BLaER1 treated with 17β-estradiol and CSF1 and Interleukin-3, amounts not matched to agents 10 nM and 100 nM (cell line): ENCODE data around the gene NR1H2.
A peak's percentile ranks its signal among the peaks of the same experiment; 100 is the strongest.

ENCODE experiments used
- H3K27ac ChIP-seq, 11 experiments: shearing (Covaris generic); formaldehyde crosslinking; 2 replicates each; pipeline ENCODE4 v1.8.1; 2022
- H3K27me3 ChIP-seq, 11 experiments: shearing (Covaris generic); formaldehyde crosslinking; 2 replicates each; pipeline ENCODE4 v1.8.1; 2022
- H3K36me3 ChIP-seq, 11 experiments: shearing (Covaris generic); formaldehyde crosslinking; 2 replicates each; pipeline ENCODE4 v1.8.1; 2022
- H3K4me1 ChIP-seq, 10 experiments: shearing (Covaris generic); formaldehyde crosslinking; 2 replicates each; pipeline ENCODE4 v1.8.1; 2022
- H3K4me2 ChIP-seq, 11 experiments: shearing (Covaris generic); formaldehyde crosslinking; 2 replicates each; pipeline ENCODE4 v1.8.1; 2022
- H3K4me3 ChIP-seq, 10 experiments: shearing (Covaris generic); formaldehyde crosslinking; 2 replicates each; pipeline ENCODE4 v1.8.1; 2022
- H3K9ac ChIP-seq, 11 experiments: shearing (Covaris generic); formaldehyde crosslinking; 2 replicates each; pipeline ENCODE4 v1.8.1; 2022
- H3K9me3 ChIP-seq, 11 experiments: shearing (Covaris generic); formaldehyde crosslinking; replicated peaks in 1 of 11; 2 replicates each; pipeline ENCODE4 v1.8.1; 2022
- H4K20me1 ChIP-seq, 11 experiments: shearing (Covaris generic); formaldehyde crosslinking; 2 replicates each; pipeline ENCODE4 v1.8.1; 2022
- Cebpa-rat ChIP-seq, 11 experiments: shearing (Covaris generic); IDR thresholded peaks; 2 replicates each; pipeline ENCODE4 v1.8.1; 2022

The NR1H2 gene

DNA sequence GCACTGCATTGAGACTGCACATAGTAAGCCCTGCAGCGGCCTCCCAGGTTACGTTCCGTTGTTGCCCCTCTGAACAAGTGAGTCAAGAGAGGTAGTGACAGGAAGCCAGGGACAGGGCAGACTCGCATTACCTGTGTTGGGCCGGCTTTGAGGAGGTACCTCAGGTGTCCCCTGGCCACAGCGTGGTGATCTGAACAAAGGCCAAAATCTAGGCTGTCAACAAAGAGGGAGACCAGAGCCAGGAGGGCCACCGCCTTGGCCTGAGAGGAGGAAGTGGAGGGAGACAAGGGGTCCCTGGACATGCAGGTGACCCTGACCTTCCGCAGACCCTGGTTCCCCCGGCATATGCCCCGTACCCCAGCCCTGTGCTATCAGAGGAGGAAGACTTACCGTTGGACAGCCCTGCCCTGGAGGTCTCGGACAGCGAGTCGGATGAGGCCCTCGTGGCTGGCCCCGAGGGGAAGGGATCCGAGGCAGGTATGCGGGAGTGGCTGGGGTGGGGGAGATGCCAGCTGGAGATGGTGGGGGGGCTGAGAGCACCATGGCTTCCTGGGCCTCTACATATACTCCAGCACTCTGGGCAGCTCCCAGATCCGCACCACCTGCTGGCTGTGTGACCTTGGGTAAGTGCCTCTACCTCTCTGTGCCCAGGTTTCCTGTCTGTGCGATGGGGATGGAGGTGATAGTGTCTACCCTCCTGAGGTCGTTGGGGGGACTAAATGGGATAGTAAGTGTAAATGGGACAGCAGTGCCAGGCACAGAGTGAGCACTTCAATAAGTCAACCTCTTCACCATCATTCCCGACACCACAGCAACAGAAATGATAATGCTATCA is 47.2 kb downstream of the NR1H2 start:
- Histone ChIP-seq H3K36me3 (peaks cover 0 to 60% (median 20%) of the 10 kb centered on the region in 11 experiments; a peak in 17 of 22 replicates), H3K4me3 (no peak overlapping the region), H3K4me1 (peaks cover 20 to 57% (median 42%) of the 10 kb centered on the region in 10 experiments), H3K4me2 (no peak overlapping the region), H3K9ac (no peak overlapping the region; a peak in 1 of 22 replicates), H4K20me1 (peaks cover 0 to 19% (median 7%) of the 10 kb centered on the region in 11 experiments; a peak in 9 of 22 replicates), H3K27me3 (peaks cover 0 to 7% (median 0%) of the 10 kb centered on the region in 11 experiments; a peak in 1 of 22 replicates), H3K27ac (no peak overlapping the region), H3K9me3 (peaks cover 0 to 4% (median 0%) of the 10 kb centered on the region in 11 experiments; a peak in 1 of 22 replicates)
- no peak for TF ChIP-seq Cebpa-rat (IDR thresholded peaks at IDR 0.05)

DNA sequence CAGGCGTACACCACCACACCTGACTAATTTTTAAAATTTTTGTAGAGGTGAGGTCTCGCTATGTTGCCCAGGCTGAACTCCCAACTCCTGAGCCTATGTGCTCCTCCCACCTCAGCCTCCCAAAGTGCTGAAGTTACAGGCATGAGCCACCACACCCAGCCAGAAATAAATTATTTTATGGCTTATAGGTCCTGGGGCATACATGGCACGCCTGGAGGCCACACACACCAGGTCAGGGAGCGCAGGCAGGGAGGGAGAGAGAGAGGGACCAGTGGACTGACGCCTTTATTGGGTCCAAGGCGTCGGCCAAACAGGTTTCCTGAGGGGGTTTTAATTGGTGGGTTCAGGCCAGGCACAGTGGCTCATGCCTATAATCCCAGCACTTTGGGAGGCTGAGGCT is 49.3 kb downstream of the NR1H2 start:
- H3K36me3 ChIP-seq, result peaks cover 0 to 67% (median 20%) of the 10 kb centered on the region in 11 experiments; a peak in 17 of 22 replicates
- no peak overlapping the region for H3K27ac ChIP-seq
- no peak for TF ChIP-seq Cebpa-rat (IDR thresholded peaks at IDR 0.05)
- no peak overlapping the region for H3K9ac ChIP-seq
- H3K4me2 ChIP-seq, result no peak overlapping the region
- H3K4me1 ChIP-seq, result peaks cover 11 to 57% (median 40%) of the 10 kb centered on the region in 10 experiments
- H3K27me3 ChIP-seq, result no peaks in the 10 kb centered on the region
- no peak overlapping the region for H3K4me3 ChIP-seq
- peaks cover 0 to 19% (median 7%) of the 10 kb centered on the region in 11 experiments; a peak in 9 of 22 replicates for H4K20me1 ChIP-seq
- peaks cover 0 to 4% (median 0%) of the 10 kb centered on the region in 11 experiments; a peak in 1 of 22 replicates for H3K9me3 ChIP-seq

DNA sequence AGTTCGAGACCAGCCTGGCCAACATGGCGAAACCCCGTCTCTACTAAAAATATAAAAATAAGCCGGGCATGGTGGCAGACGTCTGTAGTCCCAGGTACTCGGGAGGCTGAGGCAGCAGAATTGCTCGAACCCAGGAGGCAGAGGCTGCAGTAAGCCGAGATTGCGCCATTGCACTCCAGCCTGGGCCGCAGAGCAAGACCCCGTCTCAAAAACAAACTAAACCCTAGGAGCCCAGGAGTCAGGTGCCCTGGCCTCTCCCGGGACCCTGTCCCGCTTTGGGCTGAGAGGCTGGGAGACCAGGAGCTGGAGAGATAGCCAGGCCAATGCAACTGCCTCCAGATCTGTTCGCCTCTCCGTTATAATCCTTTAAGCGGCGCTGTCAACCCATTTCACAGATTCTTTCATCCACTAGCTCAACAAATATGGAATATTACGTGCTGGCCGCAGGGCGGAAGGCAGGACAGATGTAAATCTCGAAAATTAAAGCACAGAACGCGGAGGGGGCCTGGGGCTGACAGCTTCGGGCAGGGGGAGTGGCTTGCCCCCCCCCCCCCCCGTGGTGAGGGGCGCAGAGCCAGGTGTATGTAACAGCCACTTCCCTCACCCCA is 51.2 kb downstream of the NR1H2 start:
- Histone ChIP-seq H3K9me3 (no peaks in the 10 kb centered on the region), H4K20me1 (peaks cover 0 to 12% (median 3%) of the 10 kb centered on the region in 11 experiments; a peak in 7 of 22 replicates), H3K27ac (peak overlapping the region in 7 of 11 experiments; percentile 37 to 71 (median 65); a peak in 13 of 22 replicates), H3K4me3 (peak overlapping the region in 9 of 10 experiments; percentile 3 to 60 (median 43); a peak in 14 of 20 replicates), H3K4me1 (peaks cover 20 to 51% (median 46%) of the 10 kb centered on the region in 10 experiments), H3K4me2 (peak overlapping the region; percentile 79 to 99 (median 92)), H3K9ac (peak overlapping the region; percentile 36 to 80 (median 53); a peak in 17 of 22 replicates), H3K36me3 (peaks cover 0 to 56% (median 18%) of the 10 kb centered on the region in 11 experiments; a peak in 17 of 22 replicates), H3K27me3 (peaks cover 0 to under 1% (median 0%) of the 10 kb centered on the region in 11 experiments; a peak in 1 of 22 replicates)
- TF ChIP-seq Cebpa-rat (IDR thresholded peaks at IDR 0.05), result no peak

DNA sequence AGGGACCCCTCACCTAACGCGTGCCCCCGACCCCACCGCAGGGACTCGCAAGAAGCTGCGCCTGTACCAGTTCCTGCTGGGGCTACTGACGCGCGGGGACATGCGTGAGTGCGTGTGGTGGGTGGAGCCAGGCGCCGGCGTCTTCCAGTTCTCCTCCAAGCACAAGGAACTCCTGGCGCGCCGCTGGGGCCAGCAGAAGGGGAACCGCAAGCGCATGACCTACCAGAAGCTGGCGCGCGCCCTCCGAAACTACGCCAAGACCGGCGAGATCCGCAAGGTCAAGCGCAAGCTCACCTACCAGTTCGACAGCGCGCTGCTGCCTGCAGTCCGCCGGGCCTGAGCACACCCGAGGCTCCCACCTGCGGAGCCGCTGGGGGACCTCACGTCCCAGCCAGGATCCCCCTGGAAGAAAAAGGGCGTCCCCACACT is 51.8 kb downstream of the NR1H2 start:
- Histone ChIP-seq H3K9ac (peak overlapping the region; percentile 36 to 80 (median 53); a peak in 21 of 22 replicates), H3K9me3 (no peaks in the 10 kb centered on the region), H3K27ac (peak overlapping the region in 10 of 11 experiments; percentile 25 to 88 (median 60); a peak in 18 of 22 replicates), H3K36me3 (peaks cover 0 to 50% (median 12%) of the 10 kb centered on the region in 11 experiments; a peak in 16 of 22 replicates), H3K4me3 (peak overlapping the region in 9 of 10 experiments; percentile 3 to 60 (median 43); a peak in 15 of 20 replicates), H3K4me2 (peak overlapping the region; percentile 79 to 99 (median 92)), H3K4me1 (peaks cover 26 to 53% (median 51%) of the 10 kb centered on the region in 10 experiments), H4K20me1 (peaks cover 0 to 6% (median 5%) of the 10 kb centered on the region in 11 experiments; a peak in 4 of 22 replicates), H3K27me3 (peaks cover 0 to 7% (median 0%) of the 10 kb centered on the region in 11 experiments; a peak in 2 of 22 replicates)
- TF ChIP-seq Cebpa-rat (IDR thresholded peaks at IDR 0.05), result no peak

DNA sequence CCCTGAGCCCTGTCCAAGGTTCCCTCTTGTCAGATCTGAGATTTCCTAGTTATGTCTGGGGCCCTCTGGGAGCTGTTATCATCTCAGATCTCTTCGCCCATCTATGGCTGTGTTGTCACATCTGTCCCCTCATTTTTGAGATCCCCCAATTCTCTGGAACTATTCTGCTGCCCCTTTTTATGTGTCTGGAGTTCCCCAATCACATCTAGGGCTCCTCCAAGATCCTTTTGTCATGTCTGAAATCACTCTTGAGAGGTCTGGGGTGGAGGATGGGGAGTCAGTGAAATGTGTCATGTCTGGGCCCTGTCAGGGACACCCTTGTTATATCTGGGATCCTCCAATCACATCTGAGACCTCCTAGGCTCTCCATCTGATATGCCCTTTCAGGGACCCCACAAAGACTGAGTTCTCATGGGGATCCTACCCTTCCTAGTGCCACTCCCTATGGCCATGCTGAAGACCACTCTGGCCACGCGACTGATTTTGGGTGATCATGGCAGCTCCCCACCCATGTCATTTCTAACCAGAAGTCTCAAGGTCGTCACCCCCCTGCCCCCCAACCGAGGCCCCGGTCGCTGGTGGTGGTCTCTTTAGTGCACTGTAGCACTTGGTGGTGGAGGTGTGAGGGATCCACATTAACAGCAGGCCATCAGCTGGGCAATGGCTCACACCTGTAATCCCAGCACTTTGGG is 52.7 kb downstream of the NR1H2 start:
- Histone ChIP-seq H3K4me1 (peaks cover 35 to 62% (median 61%) of the 10 kb centered on the region in 10 experiments), H3K27ac (peak overlapping the region in 7 of 11 experiments; percentile 51 to 88 (median 60); a peak in 9 of 22 replicates), H3K27me3 (peaks cover 0 to 16% (median 0%) of the 10 kb centered on the region in 11 experiments; a peak in 3 of 22 replicates), H3K4me2 (peak overlapping the region; percentile 79 to 99 (median 92)), H3K36me3 (peaks cover 0 to 41% (median 4%) of the 10 kb centered on the region in 11 experiments; a peak in 13 of 22 replicates), H4K20me1 (peaks cover 0 to 8% (median 0%) of the 10 kb centered on the region in 11 experiments; a peak in 2 of 22 replicates), H3K4me3 (peak overlapping the region in 1 of 10 experiments; percentile 34; a peak in 1 of 20 replicates), H3K9me3 (no peaks in the 10 kb centered on the region), H3K9ac (peak overlapping the region in 9 of 11 experiments; percentile 36 to 80 (median 53); a peak in 8 of 22 replicates)
- TF ChIP-seq Cebpa-rat (IDR thresholded peaks at IDR 0.05), result no peak

DNA sequence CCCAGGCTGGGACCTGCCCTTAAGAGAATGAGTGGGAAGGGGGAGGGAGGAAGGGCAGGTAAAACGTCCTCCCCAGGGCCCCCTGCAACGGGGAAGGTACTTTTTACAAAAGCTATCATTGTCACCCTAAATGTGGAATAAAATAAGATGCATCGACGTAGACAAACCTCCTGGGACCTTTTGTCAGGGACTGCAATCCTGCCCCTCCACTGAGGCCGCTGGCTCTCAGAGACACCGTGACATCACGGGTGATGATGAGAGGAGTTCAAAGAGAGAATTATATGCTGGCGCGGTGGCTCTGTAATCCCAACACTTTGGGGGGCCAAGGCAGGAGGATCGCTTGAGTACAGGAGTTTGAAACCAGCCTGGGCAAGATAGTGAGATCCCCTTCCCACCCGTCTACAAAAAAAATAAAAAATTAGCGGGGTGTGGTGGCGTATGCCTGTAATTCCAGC is 54.7 kb downstream of the NR1H2 start:
- peak overlapping the region; percentile 43 to 89 (median 82); a peak in 21 of 22 replicates for H3K27ac ChIP-seq
- H3K36me3 ChIP-seq, result peaks cover 0 to 21% (median 0%) of the 10 kb centered on the region in 11 experiments; a peak in 2 of 22 replicates
- H3K27me3 ChIP-seq, result peaks cover 0 to 23% (median 0%) of the 10 kb centered on the region in 11 experiments; a peak in 3 of 22 replicates
- H3K4me3 ChIP-seq, result peak overlapping the region; percentile 45 to 77 (median 66)
- H3K4me1 ChIP-seq, result peaks cover 53 to 82% (median 80%) of the 10 kb centered on the region in 10 experiments
- peak overlapping the region; percentile 79 to 99 (median 92) for H3K4me2 ChIP-seq
- peaks cover 0 to 8% (median 0%) of the 10 kb centered on the region in 11 experiments; a peak in 2 of 22 replicates for H4K20me1 ChIP-seq
- H3K9ac ChIP-seq, result peak overlapping the region; percentile 44 to 92 (median 82)
- no peak for TF ChIP-seq Cebpa-rat (IDR thresholded peaks at IDR 0.05)
- no peaks in the 10 kb centered on the region for H3K9me3 ChIP-seq

DNA sequence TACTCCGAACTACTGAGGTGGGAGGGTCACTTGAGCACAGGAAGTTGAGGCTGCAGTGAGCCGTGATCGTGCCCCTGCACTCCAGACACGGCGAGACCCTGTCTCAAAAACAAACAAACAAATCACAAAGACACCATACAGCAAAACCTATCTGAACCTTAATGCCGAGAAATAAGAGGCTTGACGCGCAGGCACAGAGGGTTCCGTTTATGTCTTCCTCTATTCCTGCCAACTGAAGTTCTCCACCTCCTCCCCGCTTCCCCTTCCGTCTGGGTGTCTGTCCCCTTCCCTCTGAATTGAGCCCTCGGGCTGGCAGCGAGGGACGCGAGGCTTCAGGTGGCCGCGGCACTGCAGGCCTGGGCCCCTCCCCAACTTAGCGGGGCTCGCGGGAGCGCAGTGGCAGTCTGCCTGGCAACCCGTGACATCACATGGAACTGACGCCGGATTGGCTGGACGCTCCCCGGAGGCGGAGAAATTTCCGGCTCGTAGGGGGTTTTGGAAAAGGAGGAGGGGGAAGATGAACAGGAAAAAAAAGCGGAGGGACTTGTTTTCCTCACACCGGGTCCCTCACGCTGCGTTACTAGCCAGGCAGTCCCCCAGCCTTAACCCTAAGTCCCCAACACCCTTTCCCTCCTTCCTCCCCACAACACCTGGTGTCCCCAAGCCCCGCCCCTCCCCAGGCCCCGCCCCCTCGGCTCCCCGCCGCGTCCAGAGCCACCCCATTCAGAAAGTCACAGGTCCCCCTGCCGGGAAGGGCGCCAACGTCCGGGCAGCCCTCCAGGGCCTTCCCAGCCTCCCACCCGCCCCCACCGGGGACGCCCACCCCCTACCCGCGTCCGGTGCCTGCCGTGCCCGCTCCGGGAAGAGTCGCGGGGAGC is 55.3 kb downstream of the NR1H2 start:
- Histone ChIP-seq H3K36me3 (peaks cover 0 to 17% (median 0%) of the 10 kb centered on the region in 11 experiments; a peak in 1 of 22 replicates), H3K9ac (peak overlapping the region; percentile 73 to 92 (median 82)), H3K27me3 (peaks cover 0 to 23% (median 0%) of the 10 kb centered on the region in 11 experiments; a peak in 3 of 22 replicates), H3K4me2 (peak overlapping the region; percentile 82 to 99 (median 98)), H3K27ac (peak overlapping the region; percentile 59 to 89 (median 83)), H3K4me1 (peaks cover 53 to 89% (median 86%) of the 10 kb centered on the region in 10 experiments), H3K4me3 (peak overlapping the region; percentile 45 to 77 (median 66)), H3K9me3 (no peaks in the 10 kb centered on the region), H4K20me1 (peaks cover 0 to 8% (median 0%) of the 10 kb centered on the region in 11 experiments; a peak in 2 of 22 replicates)
- TF ChIP-seq Cebpa-rat (IDR thresholded peaks at IDR 0.05), result no peak
